Measurements from ENCODE around the gene DGKH. TPM values are rescaled to one million over a fixed set of nuclear protein-coding genes. Genes with fewer than 3 reads are reported as not detected.

DGKH gene
- total RNA-seq, 2 experiments from 2014 or later, result 6.0 TPM

GRCh38 chr13:42119041-42119440 lies 70.6 kb downstream of the DGKH start:
- intact Hi-C loops (cut with DNase I, micrococcal nuclease), result loop anchor here in 1 of 2 experiments (10.0 kb wide), 1 partner anchor 704 kb away; no protein-coding TSS in a partner anchor
- Histone ChIP-seq H3K4me1 (ENCODE audit: insufficient read depth, low read length) (no peaks in the 10 kb centered on the region), H3K4me3 (ENCODE audit: low read length) (no peak overlapping the region), H3K9me3 (ENCODE audit: control insufficient read depth in 1 of 2, insufficient read depth in 1 of 2, low read length in 2 of 2) (no peaks in the 10 kb centered on the region), H3K27me3 (ENCODE audit: control insufficient read depth in 1 of 2, insufficient read depth in 2 of 2, low read length in 2 of 2) (no peaks in the 10 kb centered on the region), H3K36me3 (ENCODE audit: insufficient read depth, low read length) (no peaks in the 10 kb centered on the region), H3K27ac (ENCODE audit: low read depth in 1 of 2, low read length in 2 of 2) (no peak overlapping the region)
- ChIA-PET CTCF (no interaction called here), POLR2A (no interaction called here)
- no peaks in the 10 kb centered on the region for H3K9me3 Mint-ChIP-seq
- ATAC-seq (ENCODE audit: poor library complexity) (no peak), DNase-seq (no peak)
- H3K4me1 Mint-ChIP-seq (ENCODE audit: low read depth), result no peaks in the 10 kb centered on the region
- no peak overlapping the region for H3K4me3 Mint-ChIP-seq
- H3K36me3 Mint-ChIP-seq (ENCODE audit: low read depth), result no peaks in the 10 kb centered on the region
- TF ChIP-seq, protein P1, sequence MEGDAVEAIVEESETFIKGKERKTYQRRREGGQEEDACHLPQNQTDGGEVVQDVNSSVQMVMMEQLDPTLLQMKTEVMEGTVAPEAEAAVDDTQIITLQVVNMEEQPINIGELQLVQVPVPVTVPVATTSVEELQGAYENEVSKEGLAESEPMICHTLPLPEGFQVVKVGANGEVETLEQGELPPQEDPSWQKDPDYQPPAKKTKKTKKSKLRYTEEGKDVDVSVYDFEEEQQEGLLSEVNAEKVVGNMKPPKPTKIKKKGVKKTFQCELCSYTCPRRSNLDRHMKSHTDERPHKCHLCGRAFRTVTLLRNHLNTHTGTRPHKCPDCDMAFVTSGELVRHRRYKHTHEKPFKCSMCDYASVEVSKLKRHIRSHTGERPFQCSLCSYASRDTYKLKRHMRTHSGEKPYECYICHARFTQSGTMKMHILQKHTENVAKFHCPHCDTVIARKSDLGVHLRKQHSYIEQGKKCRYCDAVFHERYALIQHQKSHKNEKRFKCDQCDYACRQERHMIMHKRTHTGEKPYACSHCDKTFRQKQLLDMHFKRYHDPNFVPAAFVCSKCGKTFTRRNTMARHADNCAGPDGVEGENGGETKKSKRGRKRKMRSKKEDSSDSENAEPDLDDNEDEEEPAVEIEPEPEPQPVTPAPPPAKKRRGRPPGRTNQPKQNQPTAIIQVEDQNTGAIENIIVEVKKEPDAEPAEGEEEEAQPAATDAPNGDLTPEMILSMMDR (IDR thresholded peaks at IDR 0.05), result no peak
- no peak overlapping the region for H3K27ac Mint-ChIP-seq
- H3K27me3 Mint-ChIP-seq, result no peaks in the 10 kb centered on the region

DNA sequence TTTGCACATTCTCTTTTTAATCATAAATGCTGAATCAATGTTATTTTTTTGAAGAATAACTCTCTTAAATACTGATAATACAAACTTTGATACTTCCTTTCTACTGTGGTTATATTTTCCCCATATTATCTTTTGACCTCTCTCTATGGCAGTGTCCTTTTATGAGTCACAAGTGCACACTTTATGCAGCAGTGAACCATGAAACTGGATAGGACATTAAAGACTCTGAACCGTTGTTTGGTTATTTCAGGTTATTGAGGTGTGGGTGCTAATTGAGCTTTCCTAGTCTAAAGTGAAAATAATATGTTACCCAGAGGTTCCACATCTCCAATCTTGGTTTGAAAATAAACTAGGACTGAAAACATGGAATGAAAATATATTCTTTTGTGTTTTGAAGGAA lies 71.4 kb downstream of the DGKH start:
- no peak overlapping the region for H3K4me3 Mint-ChIP-seq
- Histone ChIP-seq H3K4me1 (ENCODE audit: insufficient read depth, low read length) (no peaks in the 10 kb centered on the region), H3K9me3 (ENCODE audit: control insufficient read depth in 1 of 2, insufficient read depth in 1 of 2, low read length in 2 of 2) (no peaks in the 10 kb centered on the region), H3K36me3 (ENCODE audit: insufficient read depth, low read length) (no peaks in the 10 kb centered on the region), H3K27ac (ENCODE audit: low read depth in 1 of 2, low read length in 2 of 2) (no peak overlapping the region), H3K27me3 (ENCODE audit: control insufficient read depth in 1 of 2, insufficient read depth in 2 of 2, low read length in 2 of 2) (no peaks in the 10 kb centered on the region), H3K4me3 (ENCODE audit: low read length) (no peak overlapping the region)
- no peak for ATAC-seq (ENCODE audit: poor library complexity)
- TF ChIP-seq, protein P1 (IDR thresholded peaks at IDR 0.05), result no peak
- CTCF ChIA-PET, result no interaction called here
- intact Hi-C loops (cut with DNase I, micrococcal nuclease), result loop anchor here in 1 of 2 experiments (10.0 kb wide), 1 partner anchor 705 kb away; no protein-coding TSS in a partner anchor
- no peaks in the 10 kb centered on the region for H3K36me3 Mint-ChIP-seq (ENCODE audit: low read depth)
- POLR2A ChIA-PET, result no interaction called here
- no peaks in the 10 kb centered on the region for H3K4me1 Mint-ChIP-seq (ENCODE audit: low read depth)
- DNase-seq, result no peak
- no peak overlapping the region for H3K27ac Mint-ChIP-seq
- no peaks in the 10 kb centered on the region for H3K9me3 Mint-ChIP-seq
- no peaks in the 10 kb centered on the region for H3K27me3 Mint-ChIP-seq

GRCh38 chr13:42123600-42123999 lies 75.2 kb downstream of the DGKH start:
- TF ChIP-seq, protein P1 (IDR thresholded peaks at IDR 0.05), result no peak
- Mint-ChIP-seq H3K4me3 (no peak overlapping the region), H3K27me3 (no peaks in the 10 kb centered on the region), H3K27ac (no peak overlapping the region), H3K36me3 (ENCODE audit: low read depth) (peaks cover 4% of the 10 kb centered on the region), H3K4me1 (ENCODE audit: low read depth) (no peaks in the 10 kb centered on the region), H3K9me3 (no peaks in the 10 kb centered on the region)
- ChIA-PET POLR2A (no interaction called here), CTCF (no interaction called here)
- Histone ChIP-seq H3K36me3 (ENCODE audit: insufficient read depth, low read length) (no peaks in the 10 kb centered on the region), H3K9me3 (ENCODE audit: control insufficient read depth in 1 of 2, insufficient read depth in 1 of 2, low read length in 2 of 2) (no peaks in the 10 kb centered on the region), H3K27me3 (ENCODE audit: control insufficient read depth in 1 of 2, insufficient read depth in 2 of 2, low read length in 2 of 2) (no peaks in the 10 kb centered on the region), H3K4me3 (ENCODE audit: low read length) (no peak overlapping the region), H3K4me1 (ENCODE audit: insufficient read depth, low read length) (no peaks in the 10 kb centered on the region), H3K27ac (ENCODE audit: low read depth in 1 of 2, low read length in 2 of 2) (no peak overlapping the region)
- intact Hi-C loops (cut with DNase I, micrococcal nuclease), result no loop called here
- no peak for DNase-seq
- no peak for ATAC-seq (ENCODE audit: poor library complexity)
